Keratinocyte (primary cell): ENCODE results near the gene MME. TPM values are rescaled to one million over a fixed set of nuclear protein-coding genes. Genes with fewer than 3 reads are reported as not detected.

Source experiments
- DNase-seq: peaks from one replicate; pipeline ENCODE4 v3.0.0-alpha.2; 2011; ENCODE audit warnings: low read depth, missing footprints, low spot score
- FAIRE-seq: peaks from 2 replicates; lab custom pipeline; 2011; peaks lifted over from hg19 to GRCh38; lab: Jason Lieb, UNC
- H2AFZ ChIP-seq: 2 replicates; pipeline ENCODE4 v1.6.0; 2012; ENCODE audit warnings: low read length, control low read depth, inconsistent platforms; ENCODE audit not compliant: control insufficient read depth
- H3K27ac ChIP-seq: 2 replicates; pipeline ENCODE4 v1.5.1; 2011; ENCODE audit warnings: low read length; ENCODE audit not compliant: control insufficient read depth, insufficient read depth
- H3K27me3 ChIP-seq: 3 replicates; pipeline ENCODE4 v1.6.0; 2011; ENCODE audit warnings: low read length; ENCODE audit not compliant: control insufficient read depth, insufficient read depth; ENCODE audit errors: extremely low read depth
- H3K36me3 ChIP-seq, 2 experiments: 2 replicates in 1 of 2; 3 replicates in 1 of 2; pipeline ENCODE4 v1.5.1; 2011; ENCODE audit warnings: low read length in 2 of 2, mild to moderate bottlenecking in 1 of 2; ENCODE audit not compliant: control insufficient read depth in 2 of 2, insufficient read depth in 2 of 2; ENCODE audit errors: extremely low read depth in 1 of 2
- H3K4me1 ChIP-seq: 3 replicates; pipeline ENCODE4 v1.5.1; 2011; ENCODE audit warnings: low read length; ENCODE audit not compliant: control insufficient read depth, insufficient read depth; ENCODE audit errors: extremely low read depth
- H3K4me2 ChIP-seq: 3 replicates; pipeline ENCODE4 v1.6.0; 2011; ENCODE audit warnings: low read depth, low read length; ENCODE audit not compliant: control insufficient read depth, insufficient read depth; ENCODE audit errors: extremely low read depth
- H3K4me3 ChIP-seq, 3 experiments: fragments of 200-600 bp in 1 of 3; sonication (generic) in 1 of 3; 2 replicates in 2 of 3; 3 replicates in 1 of 3; pipeline ENCODE4 v1.5.1; 2011 to 2016; ENCODE audit warnings: low read length in 3 of 3, mild to moderate bottlenecking in 3 of 3, control low read depth in 2 of 3, inconsistent platforms in 1 of 3, low read depth in 1 of 3, mixed read lengths in 1 of 3, mixed run types in 1 of 3, moderate library complexity in 1 of 3; ENCODE audit not compliant: control insufficient read depth in 2 of 3, insufficient read depth in 2 of 3; ENCODE audit errors: extremely low read depth in 1 of 3
- H3K79me2 ChIP-seq: 2 replicates; pipeline ENCODE4 v1.6.0; 2012; ENCODE audit warnings: low read length; ENCODE audit not compliant: control insufficient read depth, insufficient read depth
- H3K9ac ChIP-seq: 3 replicates; pipeline ENCODE4 v1.6.0; 2011; ENCODE audit warnings: low read length; ENCODE audit not compliant: control insufficient read depth, insufficient read depth; ENCODE audit errors: extremely low read depth
- H3K9me1 ChIP-seq: 3 replicates; pipeline ENCODE4 v1.6.0; 2011; ENCODE audit warnings: low read length; ENCODE audit not compliant: control insufficient read depth, insufficient read depth; ENCODE audit errors: extremely low read depth
- H3K9me3 ChIP-seq: 2 replicates; pipeline ENCODE4 v1.5.1; 2012; ENCODE audit warnings: low read depth, low read length; ENCODE audit not compliant: control insufficient read depth
- H4K20me1 ChIP-seq: 3 replicates; pipeline ENCODE4 v1.6.0; 2011; ENCODE audit warnings: low read length; ENCODE audit not compliant: control insufficient read depth, insufficient read depth; ENCODE audit errors: extremely low read depth
- CTCF ChIP-seq, 3 experiments: IDR thresholded peaks in 1 of 3; conservative IDR thresholded peaks in 1 of 3; optimal IDR thresholded peaks in 1 of 3; 2 replicates in 2 of 3; 3 replicates in 1 of 3; pipeline versions ENCODE3 to v1.5.1; 2011; ENCODE audit warnings: low read length in 3 of 3, mild to moderate bottlenecking in 3 of 3, moderate library complexity in 2 of 3, control low read depth in 1 of 3, inconsistent platforms in 1 of 3; ENCODE audit not compliant: insufficient read depth in 2 of 3; ENCODE audit errors: extremely low read depth in 1 of 3
- EZH2 ChIP-seq: IDR thresholded peaks from one replicate; pipeline ENCODE4 v1.6.1; 2012; ENCODE audit warnings: inconsistent platforms, mild to moderate bottlenecking, low read length, moderate library complexity
- dilution Hi-C: fragments of 300-500 bp; cut with MboI; formaldehyde crosslinking; loops from one replicate; pipeline ENCODE4 v1.7.0; 2020; ENCODE audit warnings: low sequenced_read_pairs; ENCODE audit not compliant: extremely low pct_ligation_motif_present
- polyA plus RNA-seq, 5 experiments: library from polyadenylated mRNA; depleted of rRNA in 3 of 5; stranded (reverse) in 3 of 5; stranded (forward) in 1 of 5; unstranded in 1 of 5; fragments of >200 nt; gene quantifications; 1 replicate in 1 of 5; 2 replicates in 3 of 5; 3 replicates in 1 of 5; pipeline versions ENCODE4 v1.2.1 to v1.2.3, GENCODE V29; 2011 to 2012; ENCODE audit warnings: missing spikeins in 2 of 5, low read depth in 1 of 5, low replicate concordance in 1 of 5

MME gene
- polyA plus RNA-seq, 1 donor (not counting 4 experiments of a cell fraction or from before 2014, with no cell fraction given) = 2.0 TPM

- Histone ChIP-seq H3K9me1 (no peaks in the 10 kb centered on the region), H3K9ac (no peak overlapping the region), H3K36me3 (no peaks in the 10 kb centered on the region), H2AFZ (no peak overlapping the region), H3K27ac (no peak overlapping the region), H4K20me1 (no peaks in the 10 kb centered on the region), H3K27me3 (no peaks in the 10 kb centered on the region), H3K4me2 (no peak overlapping the region), H3K79me2 (no peaks in the 10 kb centered on the region), H3K9me3 (no peaks in the 10 kb centered on the region), H3K4me1 (no peaks in the 10 kb centered on the region), H3K4me3 (no peak overlapping the region)
- TF ChIP-seq CTCF (optimal IDR thresholded peaks at IDR 0.05 in 1 of 3, IDR thresholded peaks at IDR 0.05 in 1 of 3, conservative IDR thresholded peaks at IDR 0.05 in 1 of 3; ENCODE audit: extremely low read depth in 1 of 3, insufficient read depth in 2 of 3, low read length in 3 of 3) = no peak
- TF ChIP-seq EZH2 = no peak
- DNase-seq (no peak), FAIRE-seq (no peak)
- dilution Hi-C loops = no loop called here
Measured at GRCh38 chr3:155184011-155184410, 103.9 kb downstream of the MME start.

GRCh38 chr3:155185631-155186071 is 105.5 kb downstream of the MME start:
- H3K27ac ChIP-seq = no peak overlapping the region
- H3K36me3 ChIP-seq = no peaks in the 10 kb centered on the region
- H3K4me2 ChIP-seq = no peak overlapping the region
- H3K9ac ChIP-seq = no peak overlapping the region
- no peaks in the 10 kb centered on the region for H3K79me2 ChIP-seq
- no peak for TF ChIP-seq CTCF (optimal IDR thresholded peaks at IDR 0.05 in 1 of 3, IDR thresholded peaks at IDR 0.05 in 1 of 3, conservative IDR thresholded peaks at IDR 0.05 in 1 of 3; ENCODE audit: extremely low read depth in 1 of 3, insufficient read depth in 2 of 3, low read length in 3 of 3)
- no peak for TF ChIP-seq EZH2
- DNase-seq = no peak
- H3K4me3 ChIP-seq = no peak overlapping the region
- no peak overlapping the region for H2AFZ ChIP-seq
- no peaks in the 10 kb centered on the region for H3K27me3 ChIP-seq
- H3K4me1 ChIP-seq = no peaks in the 10 kb centered on the region
- dilution Hi-C loops = no loop called here
- no peaks in the 10 kb centered on the region for H3K9me3 ChIP-seq
- no peaks in the 10 kb centered on the region for H4K20me1 ChIP-seq
- H3K9me1 ChIP-seq = no peaks in the 10 kb centered on the region
- no peak for FAIRE-seq
